Amygdala (tissue), 56 donors: ENCODE results near the gene SNRNP48.

Experiments
- DNase-seq, 56 donors: peaks; one replicate each; lab custom pipeline; 2025; lab: John Stamatoyannopoulos, UW

Gene SNRNP48

GRCh38 chr6:7639427-7639826 is 49.4 kb downstream of the SNRNP48 start:
- DNase-seq, result no peak

DNA sequence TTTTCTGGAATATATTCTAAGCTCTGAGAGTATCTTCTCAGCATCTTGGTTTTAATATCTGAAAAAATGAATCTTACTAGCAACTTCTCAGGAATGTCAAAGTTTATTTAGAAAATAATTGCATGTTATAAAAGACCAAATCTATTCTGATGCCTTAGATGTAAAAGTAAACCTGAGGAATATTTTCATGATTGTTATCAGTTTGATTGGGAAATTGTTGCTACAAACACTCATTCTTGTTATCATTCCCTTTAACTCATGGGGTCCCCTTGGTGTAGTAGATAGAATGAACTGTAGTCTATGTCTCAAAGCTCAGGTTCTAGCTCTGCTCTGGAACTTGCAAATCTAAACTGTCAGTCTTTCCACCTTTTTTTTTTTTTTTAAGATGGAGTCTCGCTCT is 50.0 kb downstream of the SNRNP48 start:
- DNase-seq, result no peak

GRCh38 chr6:7640607-7641577 is 50.9 kb downstream of the SNRNP48 start:
- no peak for DNase-seq

GRCh38 chr6:7642791-7643190 is 52.8 kb downstream of the SNRNP48 start:
- no peak for DNase-seq

GRCh38 chr6:7644417-7644816 is 54.4 kb downstream of the SNRNP48 start:
- no peak for DNase-seq

DNA sequence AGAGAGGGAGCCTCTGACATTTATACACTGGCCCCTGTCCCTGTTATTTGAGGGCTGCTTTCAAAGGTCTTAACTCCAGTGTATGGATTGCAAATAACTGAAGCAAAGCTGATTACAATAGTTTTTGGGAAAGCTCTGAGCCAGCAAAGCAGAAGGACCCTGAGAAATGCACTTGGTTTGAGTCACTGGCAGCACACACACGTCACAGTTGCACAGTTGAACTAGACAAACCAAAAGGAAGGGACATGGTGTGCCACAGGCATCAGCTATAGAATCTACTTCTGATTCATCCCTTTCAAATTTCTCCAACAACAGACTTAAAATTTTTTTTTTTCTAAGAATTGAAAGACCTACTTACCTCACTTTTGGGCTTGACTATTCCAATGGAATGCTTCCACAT is 56.4 kb downstream of the SNRNP48 start:
- DNase-seq, result no peak

GRCh38 chr6:7647504-7647903 is 57.5 kb downstream of the SNRNP48 start:
- DNase-seq, result no peak

DNA sequence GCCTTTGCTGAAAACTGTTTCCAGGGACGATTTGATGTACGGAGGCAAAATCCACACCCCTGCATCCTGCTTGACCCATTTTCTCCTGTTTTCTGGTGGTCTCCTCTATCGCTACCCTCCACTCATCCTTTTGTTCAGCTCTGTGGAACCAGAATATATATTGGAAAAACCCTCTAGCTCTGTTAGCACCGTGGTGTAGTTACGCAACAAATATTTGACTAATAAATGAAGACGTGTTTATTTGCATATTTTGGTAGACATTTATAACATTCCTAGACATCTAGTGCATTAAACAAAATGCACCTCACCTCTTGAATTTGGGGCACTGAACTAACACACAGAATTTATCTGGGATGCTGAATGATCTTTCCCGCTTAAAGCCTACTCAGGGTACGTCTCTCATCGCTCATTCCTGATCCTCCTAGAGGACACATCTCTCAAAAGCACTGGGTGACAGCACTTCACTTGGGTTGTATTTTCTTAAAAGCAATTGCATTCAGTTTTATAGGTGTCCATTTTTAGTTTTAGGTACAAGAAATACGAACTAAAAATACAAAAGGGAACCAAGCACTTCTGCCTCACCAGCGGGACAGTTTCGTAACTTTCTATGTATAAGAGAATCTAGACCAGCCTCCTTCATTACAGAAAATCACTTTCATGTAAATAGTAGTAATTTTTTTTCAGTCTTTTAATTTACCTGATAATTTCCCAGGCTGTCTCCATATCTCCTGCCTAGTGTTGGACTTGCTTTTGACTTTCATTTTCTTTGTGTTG is 59.2 kb downstream of the SNRNP48 start:
- DNase-seq, result no peak

GRCh38 chr6:7650878-7651277 is 60.9 kb downstream of the SNRNP48 start:
- DNase-seq, result no peak

DNA sequence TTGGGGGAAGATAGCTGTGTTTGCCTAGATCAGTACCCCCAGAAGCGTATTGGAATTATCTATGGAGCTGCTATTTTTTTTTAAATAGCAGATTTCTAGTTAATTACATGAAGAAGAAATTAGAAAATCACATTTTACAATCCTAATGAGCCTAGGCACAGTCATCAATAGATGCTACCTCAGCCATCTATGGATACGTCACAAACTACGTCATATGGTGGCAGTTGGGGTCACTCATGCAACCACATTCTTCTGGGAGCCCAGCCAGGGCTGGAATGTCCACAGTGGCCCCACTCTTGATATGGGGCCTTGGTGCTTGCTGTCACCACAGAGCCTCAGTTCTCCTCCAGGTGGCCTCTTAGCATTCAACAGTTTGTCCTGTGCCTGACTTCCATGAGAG is 63.0 kb downstream of the SNRNP48 start:
- DNase-seq, result no peak

DNA sequence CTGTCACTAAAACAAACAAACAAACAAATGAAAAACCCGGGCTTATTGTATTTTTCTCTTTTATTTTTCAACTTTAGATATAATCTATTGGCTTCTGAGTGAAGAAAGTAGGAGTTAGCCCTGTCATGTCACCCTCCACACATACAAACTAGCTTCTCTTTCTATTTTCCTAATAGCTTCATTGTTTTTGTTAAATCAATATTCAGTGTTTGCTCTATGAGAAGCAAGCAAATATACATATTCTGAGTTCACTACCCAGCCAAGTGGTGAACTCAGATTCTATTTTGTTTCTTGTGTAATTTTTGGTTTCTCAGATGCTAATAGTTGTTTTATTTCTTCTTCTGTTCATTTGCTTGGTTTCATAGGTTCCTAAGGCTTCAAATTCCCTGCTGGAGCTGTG is 66.4 kb downstream of the SNRNP48 start:
- no peak for DNase-seq

- DNase-seq, result no peak
These were observed 68.5 kb downstream of the SNRNP48 start for GRCh38 chr6:7658543-7658942.

GRCh38 chr6:7661364-7661763 is 71.4 kb downstream of the SNRNP48 start:
- DNase-seq, result no peak
